B cell (primary cell): ENCODE results near the gene ECE1.

Source experiments
- EZH2 ChIP-seq: IDR thresholded peaks from 2 replicates; pipeline ENCODE4 v1.6.1; 2012; ENCODE audit warnings: borderline replicate concordance, low read depth, mild to moderate bottlenecking, moderate library complexity, low read length; ENCODE audit not compliant: insufficient read depth, poor library complexity, severe bottlenecking
- TF ChIP-seq, protein P1 (sequence below): fragments of 200-600 bp; IDR thresholded peaks from one replicate; pipeline ENCODE4 v1.8.0; 2022; ENCODE audit warnings: antibody characterized with exemption, mild to moderate bottlenecking

DNA sequence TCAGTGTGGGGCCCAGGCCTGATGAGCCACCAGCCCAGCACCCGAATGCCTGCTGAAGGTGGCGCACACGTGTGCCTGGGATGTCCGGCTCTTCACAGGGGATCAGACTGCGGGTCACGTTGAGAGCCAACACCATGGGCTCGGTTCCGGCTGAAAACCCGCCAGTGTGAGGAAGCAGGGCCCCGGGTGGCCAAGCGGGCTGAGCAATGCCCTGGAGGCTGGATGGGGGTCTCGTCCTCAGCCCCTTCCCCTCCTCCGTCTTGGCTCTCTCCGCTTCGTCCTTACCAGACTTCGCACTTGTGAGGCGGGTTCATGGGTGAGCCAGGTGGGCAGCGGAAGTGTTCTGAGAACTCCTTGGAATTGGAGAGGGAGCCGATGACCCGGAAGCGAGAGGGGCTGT lies 70.6 kb downstream of the ECE1 start:
- no peak for TF ChIP-seq EZH2
- TF ChIP-seq, protein P1, sequence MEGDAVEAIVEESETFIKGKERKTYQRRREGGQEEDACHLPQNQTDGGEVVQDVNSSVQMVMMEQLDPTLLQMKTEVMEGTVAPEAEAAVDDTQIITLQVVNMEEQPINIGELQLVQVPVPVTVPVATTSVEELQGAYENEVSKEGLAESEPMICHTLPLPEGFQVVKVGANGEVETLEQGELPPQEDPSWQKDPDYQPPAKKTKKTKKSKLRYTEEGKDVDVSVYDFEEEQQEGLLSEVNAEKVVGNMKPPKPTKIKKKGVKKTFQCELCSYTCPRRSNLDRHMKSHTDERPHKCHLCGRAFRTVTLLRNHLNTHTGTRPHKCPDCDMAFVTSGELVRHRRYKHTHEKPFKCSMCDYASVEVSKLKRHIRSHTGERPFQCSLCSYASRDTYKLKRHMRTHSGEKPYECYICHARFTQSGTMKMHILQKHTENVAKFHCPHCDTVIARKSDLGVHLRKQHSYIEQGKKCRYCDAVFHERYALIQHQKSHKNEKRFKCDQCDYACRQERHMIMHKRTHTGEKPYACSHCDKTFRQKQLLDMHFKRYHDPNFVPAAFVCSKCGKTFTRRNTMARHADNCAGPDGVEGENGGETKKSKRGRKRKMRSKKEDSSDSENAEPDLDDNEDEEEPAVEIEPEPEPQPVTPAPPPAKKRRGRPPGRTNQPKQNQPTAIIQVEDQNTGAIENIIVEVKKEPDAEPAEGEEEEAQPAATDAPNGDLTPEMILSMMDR = no peak
